K562 (cell line): Measurements from ENCODE around the gene PRKCE. TPM values are rescaled to one million over a fixed set of nuclear protein-coding genes. Genes with fewer than 3 reads are reported as not detected.

Experiments used
- AFF4 ChIP-seq: sonication (generic); formaldehyde crosslinking; IDR thresholded peaks from 2 replicates; pipeline ENCODE4 v1.8.0; 2023; ENCODE audit warnings: mild to moderate bottlenecking, missing genetic modification reagents
- ARNT ChIP-seq, 2 experiments: fragments of 450-650 bp; IDR thresholded peaks; 2 replicates each; pipeline ENCODE4 v1.6.1; 2016; ENCODE audit warnings: mild to moderate bottlenecking in 1 of 2
- CHD7 ChIP-seq: fragments of 200-600 bp; sonication (generic); IDR thresholded peaks from one replicate; pipeline ENCODE4 v1.6.1; 2012; ENCODE audit warnings: mild to moderate bottlenecking, low read depth, low read length, inconsistent platforms
- DNMT1 ChIP-seq: fragments of 450-650 bp; IDR thresholded peaks from 2 replicates; pipeline ENCODE4 v1.6.1; 2016; ENCODE audit warnings: antibody characterized with exemption, mild to moderate bottlenecking
- ETV6 ChIP-seq, 3 experiments: fragments of 150-350 bp in 1 of 3; sonication (generic) in 1 of 3; formaldehyde crosslinking in 1 of 3; IDR thresholded peaks; 2 replicates each; pipeline versions ENCODE4 v1.6.1 to v1.8.0; 2014 to 2022; ENCODE audit warnings: borderline replicate concordance in 2 of 3, low read depth in 2 of 3, antibody characterized with exemption in 1 of 3, low read length in 1 of 3, mild to moderate bottlenecking in 1 of 3, missing genetic modification reagents in 1 of 3
- HDAC8 ChIP-seq: fragments of 450-650 bp; IDR thresholded peaks from 2 replicates; pipeline ENCODE4 v1.6.1; 2016; ENCODE audit warnings: mild to moderate bottlenecking, missing genetic modification characterization, moderate library complexity, missing compliant biosample characterization
- MLX ChIP-seq, 2 experiments: fragments of 450-650 bp in 1 of 2; sonication (generic) in 1 of 2; formaldehyde crosslinking; conservative IDR thresholded peaks; 2 replicates each; pipeline versions ENCODE4 v1.4.0 to v1.8.1; 2020 to 2022; ENCODE audit warnings: mild to moderate bottlenecking in 1 of 2, missing genetic modification reagents in 1 of 2
- STAG1 ChIP-seq: sonication (generic); formaldehyde crosslinking; IDR thresholded peaks from 2 replicates; pipeline ENCODE4 v1.5.0; 2020; ENCODE audit warnings: missing genetic modification reagents, borderline replicate concordance
- polyA plus RNA-seq, 8 experiments: library from polyadenylated mRNA; depleted of rRNA in 4 of 8; stranded (reverse) in 5 of 8; unstranded in 3 of 8; fragments of >200 nt; fragmentation: Nextera tagmentation in 2 of 8; fragmentation: Illumina TruSeq in 1 of 8; extraction: Ambion mirVana in 2 of 8; extraction: Trizol in 1 of 8; gene quantifications; 2 replicates each; pipeline versions ENCODE4 v1.2.1 to v1.2.3, GENCODE V29; 2011 to 2014; ENCODE audit warnings: inconsistent platforms in 1 of 8, missing spikeins in 1 of 8
- total RNA-seq, 7 experiments: library from RNA; depleted of rRNA in 6 of 7; stranded (reverse); fragments of >200 nt in 6 of 7; fragmentation: Illumina TruSeq in 2 of 7; extraction: Trizol in 2 of 7; gene quantifications; 2 replicates each; pipeline versions ENCODE4 v1.2.1 to v1.2.3, GENCODE V29; 2011 to 2021; ENCODE audit warnings: low replicate concordance in 1 of 7

Gene PRKCE
- total and polyA plus RNA-seq, 9 of the 15 experiments (the other 6 are each of a cell fraction or from before 2014, with no cell fraction given), result 0.06 to 1.0 (median 0.22) TPM; not detected in 1

DNA sequence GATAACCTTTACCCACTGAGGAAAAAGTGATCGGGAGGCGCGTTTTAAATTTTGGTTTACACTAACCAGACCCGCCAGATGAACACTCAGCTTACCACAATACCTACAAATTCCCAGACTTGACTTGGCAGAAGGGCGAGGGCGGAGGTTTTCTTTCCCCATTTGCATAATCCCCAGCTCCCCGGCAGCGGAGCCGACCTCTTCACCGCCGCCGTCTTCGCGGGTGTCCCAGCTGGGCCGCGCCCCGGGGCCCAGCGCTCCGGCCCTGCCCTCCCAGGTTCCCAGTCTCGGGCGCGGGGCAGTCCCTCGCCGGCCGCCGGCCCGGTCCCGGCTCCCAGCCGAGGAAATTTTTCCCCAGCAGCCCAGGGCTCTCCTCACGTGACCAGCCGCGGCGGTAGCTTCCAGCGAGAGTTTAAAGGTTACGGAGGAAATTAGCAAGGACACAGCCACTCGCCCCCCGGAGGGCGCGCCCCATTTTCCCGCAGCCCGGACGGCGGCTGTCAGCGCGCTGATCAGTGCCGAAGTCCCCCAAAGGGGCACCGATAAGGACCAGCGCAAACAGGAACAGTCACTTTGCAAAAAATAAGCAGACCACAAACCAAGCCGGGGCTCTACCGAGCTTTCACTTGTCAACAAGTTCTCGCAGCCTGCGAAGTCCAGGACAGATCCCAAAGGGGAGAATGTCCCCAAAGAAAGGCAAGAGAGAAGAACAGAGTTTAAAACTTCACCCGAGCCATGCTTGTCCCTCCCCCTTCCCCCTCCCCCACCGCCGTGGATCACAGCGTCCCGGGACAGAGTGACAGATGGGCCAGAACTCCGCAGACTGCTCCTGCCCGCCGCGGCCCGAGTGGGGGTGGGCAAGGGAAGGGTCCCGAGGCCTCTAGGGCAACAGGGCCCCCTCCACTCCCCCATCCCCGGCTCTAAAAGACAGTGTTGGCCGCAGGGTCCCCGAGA lies 1.3 kb upstream of the PRKCE start (continued):
- no peak for TF ChIP-seq STAG1 (CRISPR knock-in tag)
- no peak for TF ChIP-seq AFF4 (CRISPR knock-in tag)
- no peak for TF ChIP-seq MLX (CRISPR knock-in tag; conservative IDR thresholded peaks at IDR 0.05)
- TF ChIP-seq CHD7, result no peak
- no peak for TF ChIP-seq DNMT1
- TF ChIP-seq ETV6 (IDR thresholded peaks at IDR 0.05; ENCODE audit: borderline replicate concordance in 1 of 2, low read depth in 2 of 2, low read length in 1 of 2), result no peak
- no peak for TF ChIP-seq ETV6 (CRISPR knock-in tag; IDR thresholded peaks at IDR 0.05; ENCODE audit: borderline replicate concordance)
- no peak for TF ChIP-seq HDAC8 (tag)
- no peak for TF ChIP-seq ARNT (IDR thresholded peaks at IDR 0.05)
